Measurements from ENCODE around the gene SESTD1.

SESTD1 gene

DNA sequence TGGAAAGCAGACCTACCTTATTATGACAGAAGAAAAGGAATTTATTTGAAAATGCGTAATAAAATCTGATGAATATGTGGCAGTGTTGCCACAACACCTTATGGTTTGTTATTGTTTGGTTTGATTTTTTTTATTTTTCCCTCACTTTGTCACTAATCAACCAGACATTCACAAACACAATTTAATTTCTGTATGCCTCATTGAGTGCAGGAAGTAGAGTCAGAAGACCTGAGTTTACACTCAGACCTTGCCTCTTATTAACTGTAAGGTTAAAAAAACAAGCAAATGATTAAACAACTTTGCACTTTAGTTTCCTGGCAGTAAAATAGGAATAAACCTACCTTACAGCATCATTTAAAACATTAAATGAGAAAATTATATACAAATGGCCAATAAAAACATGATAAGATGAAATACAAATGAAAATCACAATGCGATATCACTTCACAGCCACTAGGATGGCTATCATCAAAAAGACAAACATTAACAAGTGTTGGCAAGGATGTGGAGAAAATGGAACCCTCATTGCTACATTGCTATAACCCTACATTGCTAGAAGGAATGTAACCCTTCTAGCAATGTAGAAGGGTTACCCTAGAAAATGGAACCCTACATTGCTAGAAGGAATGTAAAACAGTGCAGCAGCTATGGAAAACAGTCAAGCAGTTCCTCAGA lies 3.3 kb downstream of the SESTD1 start:
- Histone ChIP-seq H3K9ac (ENCODE audit: low read length) (no peak overlapping the region), H3K27ac (ENCODE audit: low read depth, low read length, poor library complexity, severe bottlenecking) (no peak overlapping the region), H3K4me2 (ENCODE audit: low read length) (no peak overlapping the region), H3K9me2 (ENCODE audit: low read depth, low read length) (no peaks in the 10 kb centered on the region), H3K4me1 (ENCODE audit: insufficient read depth, low read length, severe bottlenecking) (peaks cover 20% of the 10 kb centered on the region), H4K20me1 (ENCODE audit: insufficient read depth, low read length) (no peaks in the 10 kb centered on the region), H3K79me2 (ENCODE audit: insufficient read depth, low read length) (peaks cover 3% of the 10 kb centered on the region; the same call in 1 of the 2 replicates), H2AFZ (ENCODE audit: low read length) (no peak overlapping the region), H3K27me3 (ENCODE audit: insufficient read depth, low read length) (no peaks in the 10 kb centered on the region), H3F3A (ENCODE audit: insufficient read depth, low read length) (no peaks in the 10 kb centered on the region), H3K9me3 (ENCODE audit: low read length) (0 out of 2 replicates have a peak, but pooled peaks cover 4% of the 10 kb centered on the region), H3K36me3 (ENCODE audit: insufficient read depth, low read length) (peaks cover 10% of the 10 kb centered on the region; the same call in 1 of the 2 replicates), H3K4me3 (ENCODE audit: low read depth, low read length, poor library complexity, severe bottlenecking) (no peak overlapping the region)
- TF ChIP-seq, protein P1, sequence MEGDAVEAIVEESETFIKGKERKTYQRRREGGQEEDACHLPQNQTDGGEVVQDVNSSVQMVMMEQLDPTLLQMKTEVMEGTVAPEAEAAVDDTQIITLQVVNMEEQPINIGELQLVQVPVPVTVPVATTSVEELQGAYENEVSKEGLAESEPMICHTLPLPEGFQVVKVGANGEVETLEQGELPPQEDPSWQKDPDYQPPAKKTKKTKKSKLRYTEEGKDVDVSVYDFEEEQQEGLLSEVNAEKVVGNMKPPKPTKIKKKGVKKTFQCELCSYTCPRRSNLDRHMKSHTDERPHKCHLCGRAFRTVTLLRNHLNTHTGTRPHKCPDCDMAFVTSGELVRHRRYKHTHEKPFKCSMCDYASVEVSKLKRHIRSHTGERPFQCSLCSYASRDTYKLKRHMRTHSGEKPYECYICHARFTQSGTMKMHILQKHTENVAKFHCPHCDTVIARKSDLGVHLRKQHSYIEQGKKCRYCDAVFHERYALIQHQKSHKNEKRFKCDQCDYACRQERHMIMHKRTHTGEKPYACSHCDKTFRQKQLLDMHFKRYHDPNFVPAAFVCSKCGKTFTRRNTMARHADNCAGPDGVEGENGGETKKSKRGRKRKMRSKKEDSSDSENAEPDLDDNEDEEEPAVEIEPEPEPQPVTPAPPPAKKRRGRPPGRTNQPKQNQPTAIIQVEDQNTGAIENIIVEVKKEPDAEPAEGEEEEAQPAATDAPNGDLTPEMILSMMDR (IDR thresholded peaks at IDR 0.05; ENCODE audit: low read length): no peak
- no peak for TF ChIP-seq EZH2 (IDR thresholded peaks at IDR 0.05; ENCODE audit: borderline replicate concordance, low read length)

DNA sequence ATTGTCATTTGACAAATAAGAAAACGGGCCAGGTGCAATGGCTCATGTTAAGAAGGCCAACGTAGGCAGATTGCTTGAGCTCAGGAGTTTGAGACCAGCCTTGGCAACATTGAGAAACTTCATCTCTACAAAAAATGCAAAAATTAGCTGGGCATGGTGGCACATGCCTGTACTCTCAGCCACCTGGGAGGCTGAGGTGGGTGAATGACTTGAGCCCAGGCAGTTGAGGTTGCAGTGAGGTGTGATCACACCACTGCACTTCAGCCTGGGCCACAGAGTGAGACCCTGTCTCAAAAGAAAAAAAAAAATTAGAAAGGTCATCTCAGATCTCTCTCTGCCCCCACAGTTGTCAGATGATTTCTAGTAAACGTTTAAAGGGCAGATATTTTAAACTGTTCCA lies 4.4 kb downstream of the SESTD1 start:
- Histone ChIP-seq H3K4me3 (ENCODE audit: low read depth, low read length, poor library complexity, severe bottlenecking) (no peak overlapping the region), H3K4me2 (ENCODE audit: low read length) (no peak overlapping the region), H3K9me2 (ENCODE audit: low read depth, low read length) (no peaks in the 10 kb centered on the region), H2AFZ (ENCODE audit: low read length) (no peak overlapping the region), H3K9me3 (ENCODE audit: low read length) (0 out of 2 replicates have a peak, but pooled peaks cover 4% of the 10 kb centered on the region), H3K79me2 (ENCODE audit: insufficient read depth, low read length) (peaks cover 3% of the 10 kb centered on the region; the same call in 1 of the 2 replicates), H4K20me1 (ENCODE audit: insufficient read depth, low read length) (no peaks in the 10 kb centered on the region), H3F3A (ENCODE audit: insufficient read depth, low read length) (no peaks in the 10 kb centered on the region), H3K9ac (ENCODE audit: low read length) (no peak overlapping the region), H3K27me3 (ENCODE audit: insufficient read depth, low read length) (no peaks in the 10 kb centered on the region), H3K27ac (ENCODE audit: low read depth, low read length, poor library complexity, severe bottlenecking) (no peak overlapping the region), H3K4me1 (ENCODE audit: insufficient read depth, low read length, severe bottlenecking) (peaks cover 18% of the 10 kb centered on the region), H3K36me3 (ENCODE audit: insufficient read depth, low read length) (peaks cover 10% of the 10 kb centered on the region; the same call in 1 of the 2 replicates)
- TF ChIP-seq, protein P1 (IDR thresholded peaks at IDR 0.05; ENCODE audit: low read length): no peak
- no peak for TF ChIP-seq EZH2 (IDR thresholded peaks at IDR 0.05; ENCODE audit: borderline replicate concordance, low read length)

DNA sequence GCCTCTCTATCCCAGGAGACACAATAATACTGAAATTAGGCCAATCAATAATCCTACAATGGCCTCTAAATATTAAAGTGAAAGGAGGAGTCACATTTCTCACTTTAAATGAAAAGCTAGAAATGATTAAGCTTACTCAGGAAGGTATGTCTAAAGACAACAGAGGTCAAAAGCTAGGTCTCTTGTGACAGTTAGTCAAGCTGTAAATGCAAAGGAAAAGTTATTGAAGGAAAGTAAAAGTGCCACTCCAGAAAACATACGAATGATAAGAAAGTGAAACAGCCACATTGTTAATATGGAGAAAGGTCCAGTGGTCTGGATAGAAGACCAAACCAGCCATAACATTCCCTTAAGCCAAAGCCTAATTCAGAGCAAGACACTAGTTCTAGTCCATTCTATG lies 9.5 kb downstream of the SESTD1 start:
- TF ChIP-seq EZH2 (IDR thresholded peaks at IDR 0.05; ENCODE audit: borderline replicate concordance, low read length): no peak
- TF ChIP-seq, protein P1 (IDR thresholded peaks at IDR 0.05; ENCODE audit: low read length): no peak
- 0 out of 2 replicates have a peak, but pooled peaks cover 2% of the 10 kb centered on the region for H3K9me3 ChIP-seq (ENCODE audit: low read length)
- H3K4me2 ChIP-seq (ENCODE audit: low read length): no peak overlapping the region
- no peak overlapping the region for H2AFZ ChIP-seq (ENCODE audit: low read length)
- H3K27ac ChIP-seq (ENCODE audit: low read depth, low read length, poor library complexity, severe bottlenecking): no peak overlapping the region
- no peaks in the 10 kb centered on the region for H3K9me2 ChIP-seq (ENCODE audit: low read depth, low read length)
- no peaks in the 10 kb centered on the region for H4K20me1 ChIP-seq (ENCODE audit: insufficient read depth, low read length)
- no peaks in the 10 kb centered on the region for H3K27me3 ChIP-seq (ENCODE audit: insufficient read depth, low read length)
- no peak overlapping the region for H3K4me3 ChIP-seq (ENCODE audit: low read depth, low read length, poor library complexity, severe bottlenecking)
- no peak overlapping the region for H3K9ac ChIP-seq (ENCODE audit: low read length)
- H3F3A ChIP-seq (ENCODE audit: insufficient read depth, low read length): no peaks in the 10 kb centered on the region
- H3K36me3 ChIP-seq (ENCODE audit: insufficient read depth, low read length): 0 out of 2 replicates have a peak, but pooled peaks cover 7% of the 10 kb centered on the region
- peaks cover 24% of the 10 kb centered on the region for H3K4me1 ChIP-seq (ENCODE audit: insufficient read depth, low read length, severe bottlenecking)
- no peaks in the 10 kb centered on the region for H3K79me2 ChIP-seq (ENCODE audit: insufficient read depth, low read length)

All from OCI-LY1 (cell line).